HG02623 (cell line): ENCODE data around the gene NLRP14.

ENCODE experiments used
- ATAC-seq: cut with Tn5 transposase; IDR thresholded peaks from one replicate; pipeline ENCODE4 v1.9.1; 2021; ENCODE audit warnings: moderate library complexity; ENCODE audit not compliant: unreplicated experiment

NLRP14 gene

GRCh38 chr11:7056828-7057513, 36.7 kb downstream of the NLRP14 start:
- no peak for ATAC-seq

DNA sequence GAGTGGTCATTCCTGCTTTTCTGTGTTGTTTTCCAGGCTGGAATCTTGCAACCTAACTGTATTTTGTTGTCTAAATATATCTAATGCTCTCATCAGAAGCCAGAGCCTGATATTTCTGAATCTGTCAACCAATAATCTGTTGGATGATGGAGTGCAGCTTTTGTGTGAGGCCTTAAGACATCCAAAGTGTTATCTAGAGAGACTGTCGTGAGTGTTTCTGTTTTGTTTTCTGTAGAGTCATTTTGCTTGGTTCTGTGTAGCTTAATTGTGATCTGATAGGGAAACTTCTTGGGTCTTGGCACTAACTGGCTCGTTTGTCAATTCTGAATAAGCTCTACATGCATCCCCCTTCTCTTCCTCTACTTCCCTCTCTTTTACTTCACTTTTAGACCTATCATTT, 37.4 kb downstream of the NLRP14 start:
- ATAC-seq: no peak

- ATAC-seq: no peak
Measured at GRCh38 chr11:7060868-7061267, 40.6 kb downstream of the NLRP14 start.

- ATAC-seq: no peak
Measured at GRCh38 chr11:7062534-7062933, 42.3 kb downstream of the NLRP14 start.

- no peak for ATAC-seq
Measured at GRCh38 chr11:7072401-7073028, 52.2 kb downstream of the NLRP14 start.

GRCh38 chr11:7077101-7077500, 56.8 kb downstream of the NLRP14 start:
- ATAC-seq: no peak

DNA sequence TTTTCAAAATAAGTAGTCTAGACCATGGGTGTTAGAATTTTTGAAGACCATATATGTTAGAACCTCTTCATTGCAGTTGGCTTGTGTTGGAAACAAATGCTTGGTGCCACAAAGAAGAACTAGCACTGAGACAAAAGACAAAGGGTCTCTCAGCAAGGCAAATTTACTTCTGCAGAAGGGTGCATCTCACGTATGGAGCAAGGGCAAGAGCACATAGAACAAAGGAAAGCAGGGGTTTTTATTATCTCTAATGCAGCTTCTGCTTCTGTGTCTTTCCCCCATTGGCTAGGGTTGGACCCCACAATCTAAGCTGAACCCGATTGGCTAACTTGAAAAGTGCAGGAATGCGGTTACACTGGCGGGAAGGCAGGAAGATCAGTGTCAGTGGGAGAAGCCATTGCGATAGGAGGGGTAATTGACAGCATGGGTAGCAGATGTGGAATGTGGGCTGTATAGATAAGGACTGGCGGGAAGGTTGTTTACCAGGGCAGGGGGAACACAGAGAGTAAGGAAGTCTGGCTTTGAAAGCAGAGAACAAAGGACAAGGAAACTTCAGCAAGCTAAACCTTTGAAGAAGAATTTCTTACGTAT, 59.4 kb downstream of the NLRP14 start:
- no peak for ATAC-seq

DNA sequence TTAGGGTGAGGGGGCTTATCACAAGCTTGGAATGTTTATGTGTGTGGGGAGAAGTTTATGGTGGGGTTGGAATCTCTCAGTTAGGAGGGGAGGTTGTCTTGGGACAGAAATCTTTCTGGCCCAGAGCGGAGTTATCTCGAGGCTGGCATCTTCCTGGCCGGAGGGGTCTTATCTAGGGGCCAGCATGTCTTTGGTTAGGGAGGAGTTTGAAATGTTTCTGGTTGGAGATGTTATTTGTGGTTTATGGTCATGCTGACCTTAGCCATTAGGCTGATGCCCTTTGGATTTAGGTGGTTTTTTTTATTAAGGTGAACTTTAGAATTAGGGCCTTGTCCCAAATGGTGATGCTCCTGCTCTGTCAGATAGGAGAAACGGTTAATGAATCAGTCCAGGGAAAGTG, 60.6 kb downstream of the NLRP14 start:
- no peak for ATAC-seq

GRCh38 chr11:7081441-7081840, 61.2 kb downstream of the NLRP14 start:
- ATAC-seq: no peak

- ATAC-seq: no peak
Measured at GRCh38 chr11:7088921-7089320, 68.6 kb downstream of the NLRP14 start, which contains the start of gene RBMXL2. Gene RBMXL2, plus strand, starts transcription at chr11:7088998. Its CDS starts 123 bp downstream, at chr11:7089121.

DNA sequence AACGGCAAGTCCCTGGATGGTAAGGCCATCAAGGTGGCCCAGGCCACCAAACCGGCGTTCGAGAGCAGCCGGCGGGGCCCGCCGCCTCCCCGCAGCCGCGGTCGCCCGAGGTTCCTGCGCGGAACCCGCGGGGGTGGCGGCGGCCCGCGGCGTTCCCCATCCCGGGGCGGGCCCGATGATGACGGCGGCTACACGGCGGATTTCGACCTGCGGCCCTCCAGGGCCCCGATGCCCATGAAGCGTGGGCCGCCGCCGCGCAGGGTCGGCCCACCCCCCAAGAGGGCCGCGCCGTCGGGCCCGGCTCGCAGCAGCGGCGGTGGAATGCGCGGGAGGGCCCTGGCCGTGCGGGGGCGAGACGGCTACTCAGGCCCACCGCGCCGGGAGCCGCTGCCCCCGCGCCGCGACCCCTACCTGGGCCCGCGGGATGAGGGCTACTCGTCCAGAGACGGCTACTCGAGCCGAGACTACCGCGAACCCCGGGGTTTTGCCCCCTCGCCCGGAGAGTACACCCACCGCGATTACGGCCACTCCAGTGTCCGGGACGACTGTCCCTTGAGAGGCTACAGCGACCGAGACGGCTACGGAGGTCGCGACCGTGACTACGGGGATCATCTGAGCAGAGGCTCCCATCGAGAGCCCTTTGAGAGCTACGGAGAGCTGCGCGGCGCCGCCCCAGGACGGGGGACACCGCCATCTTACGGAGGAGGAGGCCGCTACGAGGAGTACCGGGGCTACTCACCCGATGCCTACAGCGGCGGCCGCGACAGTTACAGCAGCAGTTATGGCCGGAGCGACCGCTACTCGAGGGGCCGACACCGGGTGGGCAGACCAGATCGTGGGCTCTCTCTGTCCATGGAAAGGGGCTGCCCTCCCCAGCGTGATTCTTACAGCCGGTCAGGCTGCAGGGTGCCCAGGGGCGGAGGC, 69.3 kb downstream of the NLRP14 start:
- ATAC-seq: no peak

GRCh38 chr11:7098235-7098832, 78.1 kb downstream of the NLRP14 start:
- ATAC-seq: peak; percentile 82

DNA sequence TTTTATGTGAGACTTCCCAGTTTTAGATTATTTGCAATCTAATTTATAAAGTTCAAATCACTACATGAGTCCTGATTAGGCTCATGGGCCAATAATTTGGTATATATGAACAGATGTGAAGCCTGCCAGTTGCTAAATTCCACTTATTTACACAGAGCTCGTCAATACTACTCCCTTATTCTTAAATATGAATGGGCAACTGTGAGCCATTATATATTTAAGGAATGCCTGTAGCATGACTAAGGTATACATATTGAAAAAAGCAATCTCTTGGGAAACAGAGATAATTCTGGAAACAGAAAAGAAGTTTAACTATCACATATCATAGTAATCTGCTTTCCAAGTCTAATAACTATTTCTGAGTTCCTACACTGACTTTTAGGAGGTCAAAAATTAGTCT, 95.5 kb downstream of the NLRP14 start:
- ATAC-seq: no peak

GRCh38 chr11:7116370-7116769, 96.1 kb downstream of the NLRP14 start:
- ATAC-seq: no peak
